Pancreas (tissue), 10 donors: ENCODE data around the gene MNAT1. TPM values are rescaled to one million over a fixed set of nuclear protein-coding genes. Genes with fewer than 3 reads are reported as not detected.
"Not testable (repeated sequence)": the region's sequence is repeated elsewhere in the genome, so short reads cannot be mapped to it uniquely, and the experiment has no call there.

Experiments
- ATAC-seq, 4 donors: fragments of 200-7000 bp; cut with Tn5 transposase; one replicate each; pipeline versions ENCODE4 v1.8.0 to v1.9.1; 2020; ENCODE audit warnings: mild to moderate bottlenecking in 4 of 4, moderate library complexity in 4 of 4
- DNase-seq, 6 donors: peaks; one replicate each; pipeline ENCODE4 v3.0.0-alpha.2; 2020
- FAIRE-seq: peaks from 2 replicates; lab custom pipeline; 2012; peaks lifted over from hg19 to GRCh38; lab: Jason Lieb, UNC
- H3K27ac ChIP-seq, 4 donors: fragments of 200-600 bp; sonication (generic); 1 replicate in 3 of 4; 2 replicates in 1 of 4; pipeline versions ENCODE4 v1.5.0 to v1.8.0; 2020
- H3K27me3 ChIP-seq, 4 donors: fragments of 200-600 bp; one replicate each; pipeline ENCODE4 v1.8.0; 2021
- H3K36me3 ChIP-seq, 3 donors: fragments of 200-600 bp; sonication (generic) in 1 of 3; one replicate each; pipeline versions ENCODE4 v1.5.0 to v1.8.0; 2020 to 2021
- H3K4me1 ChIP-seq, 3 donors: fragments of 200-600 bp; one replicate each; pipeline ENCODE4 v1.8.0; 2021
- H3K4me3 ChIP-seq, 4 donors: fragments of 200-600 bp; sonication (generic) in 2 of 4; one replicate each; pipeline versions ENCODE4 v1.5.0 to v1.8.0; 2020 to 2021
- H3K9me3 ChIP-seq, 4 donors: fragments of 200-600 bp; one replicate each; pipeline ENCODE4 v1.8.0; 2021
- CTCF ChIP-seq, 4 donors: fragments of 200-600 bp; sonication (generic) in 3 of 4; IDR thresholded peaks; one replicate each; pipeline versions ENCODE4 v1.5.0 to v1.8.0; 2021; ENCODE audit warnings: antibody characterized with exemption in 4 of 4
- WGBS, 2 donors: extraction: QIAGEN DNeasy Blood & Tissue Kit; methylation state at CpG; one replicate each; pipeline ENCODE4 v1.1.7; 2013; 5-methylcytosine and 5-hydroxymethylcytosine counted together
- intact Hi-C, 3 donors: fragments of 100-400 bp; cut with DNase I; formaldehyde crosslinking; loops; one replicate each; pipeline versions ENCODE4 v1.11.1 to v1.14.2; 2022
- polyA plus RNA-seq, 2 donors: library from polyadenylated mRNA; stranded (reverse); fragments of 200-250 nt; gene quantifications; one replicate each; pipeline ENCODE4 v1.2.3, GENCODE V29; 2013
- total RNA-seq, 6 donors: library from RNA; stranded (reverse); fragmentation: NEBNext Ultra II Directional in 4 of 6; extraction: Animal tissue kit (Norgen Biotek cat#: 25700) in 4 of 6; gene quantifications; one replicate each; pipeline versions ENCODE4 v1.2.1 to v1.2.4, GENCODE V29; 2021 to 2023
- donor health status: healthy with polysubstance abuse.
- donor health status: DM: no; HTN: no; CAD: no; lungs with moderate emphysema.
- donor health status: DM: no; HTN: no; CAD: no.
- donor health status: control.
- donor health status: control.
- donor health status: Bipolar disorder and iron deficiency.
- donor health status: DM: yes; HTN: yes; CAD: no.
- donor health status: DM: no; HTN: no; CAD: no.
- donor health status: DM: no; HTN: no; CAD: no.
- donor health status: DM: yes; HTN: yes; CAD: no.

Gene MNAT1
- total and polyA plus RNA-seq, 8 donors, result 6.9 to 15.6 (median 12.2) TPM

- Histone ChIP-seq H3K27ac (peak overlapping the region in 3 of 4 donors; percentile 73 to 81 (median 79)), H3K27me3 (no peaks in the 10 kb centered on the region), H3K9me3 (no peaks in the 10 kb centered on the region), H3K4me3 (peak overlapping the region; percentile 53 to 82 (median 71)), H3K36me3 (no peaks in the 10 kb centered on the region), H3K4me1 (no peaks in the 10 kb centered on the region)
- DNase-seq (peak; percentile 46 to 79 (median 60)), ATAC-seq (peak; percentile 54 to 70 (median 63)), FAIRE-seq (no peak)
- intact Hi-C loops, result no loop called here
- WGBS, 2 donors, result 0 to 1% methylated on average over 52 to 60 of the region's 60 CpGs
- TF ChIP-seq CTCF (IDR thresholded peaks at IDR 0.05), result no peak
Observed at GRCh38 chr14:60722357-60723115, 12.0 kb upstream of the MNAT1 start.

GRCh38 chr14:60723116-60723906 lies 11.2 kb upstream of the MNAT1 start:
- peak overlapping the region; percentile 49 to 81 (median 76) for H3K27ac ChIP-seq
- H3K36me3 ChIP-seq, result no peaks in the 10 kb centered on the region
- DNase-seq, result peak; percentile 48 to 83 (median 60)
- no peaks in the 10 kb centered on the region for H3K27me3 ChIP-seq
- TF ChIP-seq CTCF (IDR thresholded peaks at IDR 0.05), result no peak
- FAIRE-seq, result no peak
- H3K4me1 ChIP-seq, result no peaks in the 10 kb centered on the region
- peak overlapping the region; percentile 53 to 82 (median 71) for H3K4me3 ChIP-seq
- H3K9me3 ChIP-seq, result no peaks in the 10 kb centered on the region
- intact Hi-C loops, result no loop called here
- ATAC-seq, result peak; percentile 44 to 58 (median 52)
- WGBS, 2 donors, result 0 to 1% methylated on average over 72 to 78 of the region's 78 CpGs

- Histone ChIP-seq H3K27me3 (no peaks in the 10 kb centered on the region), H3K4me1 (no peaks in the 10 kb centered on the region), H3K36me3 (no peaks in the 10 kb centered on the region), H3K27ac (peak within 1 kb of the TSS; percentile 49 to 81 (median 76)), H3K9me3 (no peaks in the 10 kb centered on the region), H3K4me3 (peak within 1 kb of the TSS; percentile 53 to 82 (median 71))
- DNase-seq, result peak; percentile 73 to 86 (median 80)
- intact Hi-C loops, result no loop called here
- TF ChIP-seq CTCF (IDR thresholded peaks at IDR 0.05), result no peak
- ATAC-seq, result peak; percentile 77 to 84 (median 80)
- 2 to 4% methylated on average over 32 to 36 of the region's 36 CpGs for WGBS, 2 donors
- FAIRE-seq, result no peak
Observed at GRCh38 chr14:60723907-60724618, 10.5 kb upstream of the MNAT1 start, which contains the start of gene SIX4. TSS of gene SIX4 (minus strand) at chr14:60724351. CDS start at chr14:60724074, 277 bp downstream.

GRCh38 chr14:60731291-60731690 lies 3.3 kb upstream of the MNAT1 start:
- H3K27me3 ChIP-seq, intact Hi-C loops, H3K4me3 ChIP-seq, H3K9me3 ChIP-seq, ATAC-seq, DNase-seq, FAIRE-seq, H3K27ac ChIP-seq, H3K36me3 ChIP-seq: not testable (repeated sequence)
- H3K4me1 ChIP-seq, result peaks cover 0 to 11% (median 3%) of the 10 kb centered on the region in 3 donors
- 89 to 94% methylated on average over 5 of the region's 5 CpGs for whole genome bisulfite sequencing, 2 donors
